GM18861 (cell line): ENCODE measurements around the gene MYO1E.
"Not testable (repeated sequence)": the region's sequence is repeated elsewhere in the genome, so short reads cannot be mapped to it uniquely, and the experiment has no call there.

Experiments
- ATAC-seq: cut with Tn5 transposase; IDR thresholded peaks from one replicate; pipeline ENCODE4 v1.9.1; 2021; ENCODE audit not compliant: unreplicated experiment

The MYO1E gene

DNA sequence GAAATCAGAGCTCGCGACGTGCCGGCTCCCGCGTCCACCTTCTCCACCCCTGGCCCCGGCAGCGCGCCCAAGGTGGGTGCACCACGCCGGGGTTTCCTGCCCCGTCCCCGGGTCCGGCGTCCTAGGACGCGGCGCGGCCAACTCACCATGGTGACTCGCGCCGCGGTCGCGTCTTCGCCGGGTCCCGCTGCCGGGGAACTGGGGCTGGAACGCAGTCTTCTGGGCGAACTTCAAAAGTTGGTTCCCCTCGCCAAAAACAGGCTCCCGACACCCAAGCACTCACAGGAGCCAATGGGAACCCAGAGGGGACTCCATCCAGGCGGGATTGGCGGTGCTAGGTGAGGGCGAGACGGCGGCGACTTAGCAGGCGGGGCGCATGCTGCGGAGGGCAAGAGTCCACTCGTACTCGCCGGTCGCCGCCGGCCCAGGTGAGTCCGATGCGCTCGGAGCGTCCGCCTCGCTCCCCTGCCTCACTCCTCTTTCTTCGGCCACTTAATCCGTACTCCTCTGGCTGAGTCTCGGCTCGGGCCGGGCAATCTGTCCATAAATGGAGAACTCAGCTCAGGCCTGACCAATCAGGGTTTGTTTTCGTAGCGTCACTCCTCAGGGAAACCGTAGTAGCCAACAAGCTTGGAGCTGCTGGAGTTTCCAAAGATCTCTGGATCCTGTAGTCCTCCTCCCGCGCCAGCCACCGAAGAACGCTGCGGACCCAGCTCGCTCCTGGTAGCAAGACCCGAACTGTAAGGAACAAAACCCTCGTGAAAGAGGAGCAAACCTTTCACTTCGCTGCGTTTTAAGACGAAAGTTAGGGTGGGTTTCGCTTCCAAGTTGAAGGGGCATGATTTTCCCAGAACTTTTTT, at the start of gene MYO1E:
TSS of gene MYO1E (minus strand) at position 520 of the 860 bp plus-strand sequence. CDS start at position 149, 371 bp downstream.
- ATAC-seq, result peak; percentile 44

DNA sequence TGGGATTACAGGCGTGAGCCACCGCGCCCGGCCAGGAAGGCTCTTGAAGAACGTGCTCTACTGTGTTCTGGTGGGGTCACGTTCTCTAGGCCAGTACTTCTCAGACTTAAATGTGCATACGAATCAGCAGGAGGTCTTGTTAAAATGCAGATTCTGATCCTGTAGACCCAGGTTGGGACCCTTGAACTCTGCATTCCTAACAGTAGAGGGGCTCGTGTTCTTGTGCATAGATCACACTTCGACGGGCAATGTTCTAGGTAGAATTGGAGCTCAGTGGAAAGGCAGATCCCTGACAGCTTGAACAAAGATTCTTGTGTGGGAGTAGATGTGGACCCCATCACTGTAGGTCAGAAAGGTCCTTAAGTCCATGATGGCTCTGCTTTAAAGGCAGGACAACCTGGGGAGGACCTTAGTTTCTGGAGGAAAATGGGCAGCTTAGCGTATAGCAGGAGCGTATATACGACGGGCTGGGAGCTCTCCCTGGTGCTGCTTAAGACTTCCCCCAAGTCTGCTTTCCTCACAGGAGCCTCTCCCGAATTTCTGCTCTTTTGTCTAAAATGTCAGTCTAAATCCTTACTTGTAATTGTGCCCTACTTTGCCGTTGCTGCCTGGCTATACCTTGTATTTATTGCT, 48.4 kb upstream of the MYO1E start:
- ATAC-seq, result no peak

DNA sequence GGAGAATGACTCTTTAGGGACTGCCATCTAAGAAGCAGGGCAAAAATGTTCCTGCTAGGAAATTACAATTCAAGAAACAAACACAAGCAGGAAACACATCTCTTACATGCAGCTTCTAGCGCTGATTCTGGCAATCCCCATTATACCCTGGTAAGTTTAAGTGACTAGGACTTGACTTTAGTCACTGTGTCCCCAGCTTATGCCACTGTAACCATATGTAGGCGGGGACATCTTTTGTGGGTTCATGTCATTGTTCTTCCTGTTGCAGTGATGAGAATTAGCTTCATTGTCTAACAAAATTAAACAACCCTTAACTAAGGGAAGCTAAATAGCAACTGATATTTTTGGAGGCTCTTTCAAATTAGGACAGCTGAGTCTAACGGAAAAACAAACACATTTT, 47.4 kb upstream of the MYO1E start:
- no peak for ATAC-seq

DNA sequence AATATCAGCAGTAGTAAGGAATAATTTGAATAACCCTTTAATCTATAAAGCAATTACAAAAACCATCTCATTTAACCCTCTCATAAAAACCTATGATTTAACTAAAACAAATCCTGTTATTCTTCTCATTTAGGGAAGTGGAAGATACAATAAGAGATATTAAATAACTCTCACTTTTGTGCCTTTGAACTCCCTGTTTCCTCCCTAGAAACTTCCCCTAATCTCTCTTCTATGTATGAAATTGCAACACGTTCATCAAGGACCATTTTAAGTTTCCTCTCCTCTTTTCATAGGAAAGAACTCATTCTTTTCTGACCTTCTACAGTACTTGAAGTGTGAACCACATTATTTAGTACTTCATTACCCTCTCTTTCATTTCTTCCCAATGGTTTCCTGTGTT, 46.5 kb upstream of the MYO1E start:
- ATAC-seq, result no peak

DNA sequence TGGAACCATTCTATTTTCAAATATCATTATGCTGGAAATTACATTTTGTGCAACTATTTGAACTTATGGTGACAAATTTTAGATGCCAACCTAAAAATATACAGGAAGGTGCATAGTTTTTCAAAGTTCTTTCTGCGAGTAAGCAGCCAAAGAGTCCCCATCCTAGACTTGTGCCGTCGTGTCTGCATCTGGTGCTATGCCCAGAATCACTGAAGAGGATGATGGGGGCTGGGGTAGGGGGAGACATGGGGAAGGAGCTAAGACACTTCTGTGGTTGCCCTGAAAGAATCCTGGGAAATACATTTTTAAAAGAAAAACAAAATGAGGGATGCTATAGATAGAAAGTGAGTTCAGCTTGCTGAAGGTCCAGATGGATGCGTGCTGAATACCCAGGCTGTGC, 44.1 kb upstream of the MYO1E start:
- ATAC-seq, result no peak

DNA sequence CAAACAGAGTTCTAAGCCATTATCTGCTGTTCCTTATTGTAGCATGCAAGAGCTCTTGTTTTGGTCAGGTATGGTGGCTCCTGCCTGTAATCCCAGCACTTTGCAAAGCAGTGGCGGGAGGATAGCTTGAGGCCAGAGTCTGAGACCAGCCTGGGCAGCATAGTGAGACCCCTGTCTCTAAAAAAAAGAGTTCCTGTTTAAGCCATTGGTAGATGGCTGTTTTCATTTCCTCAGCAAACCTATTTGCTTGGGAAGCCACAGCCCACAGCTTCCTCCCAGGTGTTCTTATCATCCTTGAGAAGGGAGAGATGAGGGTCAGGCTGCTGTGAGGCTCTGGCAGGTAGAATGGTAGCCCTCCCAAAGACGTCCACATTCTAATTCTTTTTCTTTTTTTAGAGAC, 40.9 kb upstream of the MYO1E start:
- no peak for ATAC-seq

DNA sequence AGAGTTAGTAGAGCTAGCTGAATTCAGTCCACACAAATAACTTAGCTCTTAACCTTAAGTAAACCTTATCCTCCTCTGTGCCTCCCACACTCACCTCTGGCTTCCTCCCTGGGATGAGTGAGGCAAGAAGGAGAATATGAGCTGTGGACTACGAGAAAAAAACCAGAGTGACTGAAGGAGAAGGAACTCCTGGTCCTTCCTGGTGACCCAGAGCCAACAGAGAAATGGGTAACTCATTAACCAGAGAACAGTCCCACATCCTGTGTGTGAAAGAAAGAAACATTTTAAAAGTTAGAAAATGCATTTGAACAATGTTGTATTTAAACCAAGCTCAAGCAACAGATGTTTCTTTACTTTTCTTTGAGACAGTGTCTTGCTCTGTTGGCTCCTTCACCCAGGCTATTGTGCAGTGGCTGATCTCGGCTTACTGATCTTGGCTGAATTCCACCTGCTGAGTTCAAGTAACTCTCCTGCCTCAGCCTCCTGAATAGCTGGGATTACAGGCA, 37.8 kb upstream of the MYO1E start:
- ATAC-seq, result peak; percentile 27

DNA sequence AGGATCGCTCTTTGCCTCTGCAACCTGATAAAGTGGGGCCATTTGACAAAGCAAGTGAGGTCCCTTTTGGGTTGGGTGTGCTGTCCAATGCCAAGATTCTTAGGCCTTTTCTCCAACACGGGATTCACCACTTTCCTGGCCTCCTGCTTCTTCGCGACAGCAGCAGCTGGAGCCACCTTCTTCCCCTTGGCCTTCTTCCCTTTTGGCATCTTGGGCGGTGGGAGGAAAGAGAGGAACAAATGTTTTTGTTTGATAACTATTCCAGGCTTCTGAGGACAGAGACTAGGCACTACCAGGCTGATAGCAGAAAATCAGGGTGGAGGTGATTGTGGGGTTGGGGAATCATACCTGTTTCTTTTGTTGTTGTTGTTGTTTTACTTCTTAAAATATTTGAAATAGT, 35.3 kb upstream of the MYO1E start:
- ATAC-seq, result no peak

DNA sequence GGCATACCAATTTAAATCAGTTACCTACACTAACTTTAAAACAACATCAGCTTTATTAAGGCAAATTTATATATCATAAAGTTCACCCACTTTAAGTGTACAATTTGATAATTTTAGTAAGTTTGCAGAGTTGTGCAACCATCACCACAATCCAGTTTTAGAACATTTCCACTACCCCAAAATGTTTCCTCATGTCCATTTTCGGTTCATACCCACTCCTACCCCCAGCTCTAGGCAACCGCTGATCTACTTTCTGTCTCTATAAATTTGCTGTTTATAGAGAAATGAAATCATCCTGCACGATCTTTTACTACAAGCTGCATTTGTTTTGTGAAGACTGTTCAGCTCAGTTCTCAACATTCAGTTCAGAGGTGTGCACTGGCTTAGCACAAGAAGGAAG, 33.8 kb upstream of the MYO1E start:
- ATAC-seq, result no peak

DNA sequence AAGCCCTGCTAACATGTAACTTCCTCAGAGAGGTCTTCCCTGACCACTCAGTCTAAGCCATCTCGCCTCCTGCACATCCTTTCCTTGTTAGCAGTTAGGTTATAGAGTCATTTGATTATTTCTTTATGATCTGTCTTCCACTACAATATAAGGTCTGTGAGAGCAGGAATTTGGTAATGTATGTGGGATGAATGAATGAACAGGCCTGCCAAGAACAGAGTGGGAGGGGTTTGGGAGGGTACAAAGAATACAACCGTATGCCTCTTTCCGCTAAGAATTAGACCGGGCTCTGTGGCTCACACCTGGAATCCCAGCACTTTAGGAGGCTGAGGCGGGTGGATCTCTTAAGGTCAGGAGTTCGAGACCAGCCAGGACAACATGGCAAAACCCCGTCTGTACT, 32.4 kb upstream of the MYO1E start:
- ATAC-seq, result no peak

DNA sequence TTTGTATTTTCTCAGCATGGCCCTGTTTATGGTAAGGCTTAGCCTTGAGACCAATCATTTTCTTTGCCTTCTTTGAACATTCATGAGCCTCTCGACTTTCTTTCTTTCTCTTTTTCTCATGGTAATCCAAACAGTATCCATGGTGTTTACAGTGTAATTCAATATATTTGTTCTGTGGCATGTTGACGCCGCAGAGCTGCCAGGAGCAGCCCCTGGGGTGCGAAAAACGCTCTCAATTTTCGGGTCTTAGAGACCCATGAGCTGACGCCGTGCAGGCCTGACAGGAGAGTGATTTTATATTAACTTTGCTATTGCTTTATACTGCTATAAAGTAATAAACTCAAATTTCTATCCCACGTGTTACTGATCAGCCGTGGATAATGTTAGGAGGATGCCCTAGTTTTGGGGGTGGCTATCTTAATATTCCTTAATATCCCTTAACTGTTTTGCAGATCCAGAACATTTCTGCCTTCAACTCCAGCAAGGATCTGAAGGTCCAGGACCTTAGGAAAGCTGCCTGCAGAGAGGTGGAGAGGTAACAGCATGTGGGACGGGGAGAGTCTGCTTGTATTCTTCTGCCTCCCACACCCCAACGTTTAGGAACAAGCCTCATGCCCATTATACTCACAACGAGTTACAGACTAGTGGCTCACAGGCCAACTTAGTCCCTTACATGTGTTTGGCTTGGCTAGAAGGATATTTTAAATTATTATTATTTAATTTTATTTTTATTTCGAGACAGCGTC, 29.3 kb upstream of the MYO1E start:
- ATAC-seq, result no peak

DNA sequence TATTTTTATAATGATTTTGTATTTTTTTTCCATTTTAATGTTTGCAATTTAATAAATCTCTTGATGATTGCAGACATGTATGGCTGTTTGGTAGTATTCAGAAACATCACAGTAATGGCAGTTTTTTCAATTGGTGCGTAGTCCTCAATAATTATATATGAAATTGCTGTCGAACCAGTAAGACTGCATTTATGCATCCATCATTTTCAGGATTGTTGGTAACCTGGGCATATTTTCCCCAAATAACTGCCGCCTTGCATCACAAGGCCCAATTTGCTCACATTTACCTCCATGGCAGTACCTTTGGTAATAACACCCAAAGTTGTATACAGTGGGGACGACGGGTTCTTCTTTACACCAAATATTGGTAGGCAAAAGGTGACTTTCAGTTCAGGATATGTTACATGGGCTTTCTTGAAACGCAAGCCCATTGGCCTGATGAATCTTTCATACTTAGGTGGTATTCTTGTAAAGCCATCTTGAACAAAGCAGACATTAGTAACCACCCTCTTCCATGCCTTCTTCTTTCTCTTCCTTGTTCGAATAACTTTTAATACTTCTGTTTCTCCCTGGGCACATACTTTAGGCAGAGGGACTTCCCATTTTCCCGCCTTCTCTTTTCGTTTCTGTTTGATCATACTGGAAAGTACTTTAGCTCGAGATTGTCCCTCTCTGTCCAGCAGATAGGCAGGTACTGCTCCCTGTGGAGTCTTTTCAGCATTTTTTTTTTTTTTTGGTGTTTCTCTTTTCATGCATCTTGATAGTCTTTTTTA, 28.6 kb upstream of the MYO1E start:
- ATAC-seq, result not testable (repeated sequence)

DNA sequence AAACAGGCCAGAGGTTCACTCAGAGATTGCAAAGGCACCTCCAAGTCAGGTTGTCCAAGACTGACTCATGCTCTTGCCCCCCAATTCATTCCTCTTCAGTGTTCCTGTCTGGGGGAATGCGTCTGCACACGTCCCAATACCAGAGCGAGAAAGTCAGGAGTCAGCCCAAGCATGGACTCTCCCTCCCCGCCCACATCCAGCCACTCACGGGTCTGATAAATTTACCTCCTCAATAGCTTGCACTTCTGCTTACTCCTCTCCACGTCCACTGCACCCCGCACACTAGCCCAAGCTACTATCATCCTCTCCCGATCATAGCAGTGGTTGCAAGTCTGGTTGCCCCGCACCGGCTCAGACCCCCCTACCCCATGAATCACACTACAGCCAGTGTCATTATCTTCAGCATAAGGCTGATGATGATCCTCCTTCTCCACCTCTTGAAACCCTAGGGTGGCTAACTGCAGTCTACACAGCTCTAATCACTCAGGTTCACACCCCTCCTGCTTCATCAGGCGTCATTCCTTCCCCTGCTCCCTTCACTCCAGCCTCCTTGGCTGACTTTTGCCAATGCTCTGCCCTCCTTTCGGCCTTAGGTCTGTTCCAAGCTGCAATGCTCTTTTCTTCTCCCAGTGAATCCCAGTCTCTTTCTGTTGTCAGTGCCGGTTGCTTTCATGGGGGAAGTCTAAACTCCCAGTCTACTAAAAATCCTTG, 27.6 kb upstream of the MYO1E start:
- no peak for ATAC-seq

DNA sequence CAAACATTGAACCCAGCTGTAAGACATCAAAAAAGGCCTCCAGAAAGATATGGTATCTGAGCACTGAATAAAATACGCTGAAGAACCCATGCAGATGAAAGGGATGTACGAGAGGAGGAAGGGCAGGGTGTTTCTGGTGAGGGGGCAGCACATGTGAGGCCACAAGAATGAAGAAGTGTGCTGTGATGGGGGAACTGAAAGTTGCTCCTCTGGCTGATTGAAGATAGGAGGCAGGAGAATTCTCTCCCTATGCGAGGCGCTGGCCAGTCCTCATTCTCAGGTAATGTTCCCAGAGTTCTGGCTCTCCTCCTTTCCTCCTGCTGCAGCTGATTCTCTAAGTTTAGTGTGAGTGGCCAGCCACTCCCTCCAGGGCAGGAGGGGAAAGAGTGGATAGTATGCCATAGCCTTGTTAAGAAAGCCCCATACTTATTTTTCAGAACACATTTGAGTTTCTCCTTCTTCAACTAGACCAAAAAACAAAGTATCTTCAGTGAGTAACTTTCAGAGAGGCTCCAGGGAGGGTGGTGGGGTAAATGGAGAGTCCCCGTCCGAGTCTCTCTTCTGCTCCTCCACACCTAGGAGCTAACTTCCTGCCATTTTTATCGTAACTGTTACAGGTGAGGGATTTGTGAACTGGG, 26.9 kb upstream of the MYO1E start:
- peak; percentile 73 for ATAC-seq

DNA sequence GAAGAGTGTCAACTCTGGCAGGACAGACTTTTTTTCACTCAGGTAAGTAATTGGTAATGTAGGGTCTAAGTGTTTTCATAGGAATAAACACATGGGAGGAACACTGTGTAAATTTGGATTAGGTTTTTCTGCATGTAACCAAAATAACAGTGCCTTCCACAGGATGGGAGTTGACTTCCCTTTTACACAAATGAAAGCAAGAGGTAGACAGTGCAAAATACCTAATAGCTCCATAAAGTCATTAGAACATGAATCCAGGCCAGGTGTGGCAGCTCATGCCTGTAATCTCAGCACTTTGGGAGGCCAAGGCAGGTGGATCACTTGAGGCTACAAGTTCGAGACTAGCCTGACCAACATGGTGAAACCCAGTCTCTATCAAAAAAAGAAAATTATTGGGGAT, 25.5 kb upstream of the MYO1E start:
- ATAC-seq, result no peak

DNA sequence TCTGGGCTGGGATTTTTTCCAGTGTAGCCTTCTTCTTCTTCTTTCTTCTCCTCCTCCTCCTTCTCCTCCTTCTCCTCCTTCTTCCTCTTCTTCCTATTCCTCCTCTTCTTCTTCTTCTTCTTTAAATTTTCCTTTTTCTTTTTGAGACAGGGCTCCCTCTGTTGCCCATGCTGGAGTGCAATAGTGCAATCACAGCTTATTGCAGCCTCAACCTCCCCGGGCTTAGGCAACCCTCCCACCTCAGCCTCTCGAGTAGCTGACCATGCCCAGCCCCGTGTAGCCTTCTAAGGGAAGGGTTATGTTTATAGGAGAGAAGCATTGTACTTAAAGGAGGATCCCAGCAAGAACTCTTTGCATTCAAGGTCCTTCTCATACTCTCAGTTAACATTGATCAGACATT, 24.0 kb upstream of the MYO1E start:
- no peak for ATAC-seq

DNA sequence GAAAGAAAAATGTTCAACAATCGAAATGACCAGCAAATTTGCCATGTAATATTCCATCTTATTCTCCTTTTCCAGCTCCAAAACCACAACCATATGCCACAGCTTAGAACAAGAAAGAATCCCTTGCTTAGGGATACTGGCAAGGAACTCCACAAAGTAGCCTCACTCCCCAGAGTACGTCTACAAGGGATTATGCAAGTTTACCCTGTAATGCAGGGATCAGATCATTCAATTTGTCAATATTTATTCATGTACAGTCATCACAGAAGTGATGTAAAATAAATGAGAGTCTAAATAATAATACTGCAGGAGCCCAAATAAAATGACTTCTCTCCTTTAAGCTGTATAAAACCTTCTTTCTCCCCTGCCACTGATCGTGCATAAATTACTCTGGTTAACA, 23.5 kb upstream of the MYO1E start:
- ATAC-seq, result no peak

DNA sequence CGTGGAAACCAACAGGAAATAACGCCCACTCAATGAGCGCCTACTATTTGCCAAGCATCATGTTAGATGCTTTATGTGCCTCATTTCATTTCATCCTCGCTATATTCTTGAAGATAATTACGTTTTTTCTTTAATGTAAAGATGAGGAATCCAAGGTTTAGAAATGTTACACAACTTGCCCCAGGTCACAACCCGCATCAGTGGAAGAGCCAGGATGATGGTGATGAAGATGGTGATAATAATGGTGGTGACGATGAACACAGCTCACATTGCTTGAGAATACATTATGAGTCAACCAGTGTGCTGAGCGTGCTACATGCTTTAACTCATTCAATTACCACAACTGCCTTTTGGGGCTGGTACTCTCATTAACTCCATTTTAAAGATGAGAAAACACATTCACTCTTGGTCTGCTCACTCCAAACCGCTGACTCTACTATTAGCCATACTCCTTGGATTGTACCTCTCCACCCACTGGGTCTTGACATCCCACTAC, 21.5 kb upstream of the MYO1E start:
- no peak for ATAC-seq

DNA sequence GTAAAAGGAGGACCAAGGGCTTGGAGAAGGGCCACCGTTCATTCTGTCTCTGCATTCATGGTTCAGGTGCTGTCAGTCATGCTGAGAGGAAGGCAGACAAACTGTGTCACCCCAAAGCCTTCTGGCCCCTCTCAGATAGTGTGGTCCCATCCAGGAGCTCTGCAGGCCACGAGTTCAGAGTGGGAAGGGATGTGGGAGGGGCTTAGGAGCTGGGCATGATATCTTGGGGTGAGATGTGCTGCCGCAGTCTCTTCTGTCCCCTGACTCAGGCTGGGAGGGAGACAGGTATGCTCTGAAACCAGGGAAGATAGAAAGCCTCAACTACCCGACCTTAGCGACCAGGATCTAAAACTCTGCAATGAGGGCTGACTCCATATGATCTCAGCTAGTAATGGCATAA, 19.6 kb upstream of the MYO1E start:
- ATAC-seq, result no peak

DNA sequence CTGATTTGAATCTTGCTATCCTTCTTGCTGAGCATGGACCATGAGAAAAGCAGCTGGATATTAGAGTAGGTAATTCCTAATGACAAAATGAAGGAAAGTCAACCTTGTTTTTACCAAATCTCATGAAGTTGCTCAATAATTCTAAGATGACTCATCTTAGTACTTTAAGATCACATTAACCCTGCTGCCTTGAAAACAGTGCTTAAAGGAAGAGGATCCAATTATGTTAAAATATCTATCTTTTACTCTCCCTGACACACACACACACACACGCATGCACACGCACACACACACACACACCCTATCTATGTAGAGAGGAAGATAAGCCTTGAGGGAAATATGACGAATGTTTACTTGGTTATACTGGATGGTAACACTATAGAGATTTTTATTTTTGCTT, 16.0 kb upstream of the MYO1E start:
- ATAC-seq, result no peak
